Peyer's patch (tissue), 4 donors: Measurements from ENCODE around the gene PLAAT5.

ENCODE experiments used
- POLR2A ChIP-seq, 2 donors: fragments of 450-650 bp; IDR thresholded peaks; one replicate each; pipeline ENCODE4 v1.5.1; 2017; ENCODE audit warnings: antibody characterized with exemption in 2 of 2, mild to moderate bottlenecking in 2 of 2, moderate library complexity in 2 of 2
- TF ChIP-seq, protein P1 (sequence below), 6 experiments: fragments of 450-650 bp in 4 of 6; fragments of 200-600 bp in 2 of 6; sonication (generic) in 1 of 6; IDR thresholded peaks; one replicate each; pipeline ENCODE4 v1.5.1; 2017 to 2019; ENCODE audit warnings: antibody characterized with exemption in 6 of 6, mild to moderate bottlenecking in 3 of 6, moderate library complexity in 1 of 6

DNA sequence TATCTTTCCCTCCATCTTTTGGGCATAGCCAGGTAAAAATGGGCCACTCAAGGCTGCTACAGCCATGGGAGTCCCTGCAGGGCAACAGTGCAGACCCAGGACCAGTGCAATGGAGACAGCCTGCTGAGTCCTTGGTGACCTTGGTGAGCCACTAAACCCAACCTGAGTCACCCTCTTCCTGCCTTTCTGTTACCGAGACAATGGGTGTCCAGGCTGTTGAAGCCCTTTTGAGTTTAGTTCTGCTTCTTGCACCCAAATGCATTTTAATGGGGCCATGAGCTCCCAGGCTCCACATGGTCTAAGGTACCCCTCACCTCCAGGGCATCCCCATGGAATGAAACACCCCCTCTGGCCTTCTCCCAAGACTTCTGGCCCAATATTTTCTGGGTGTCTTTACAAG lies 44.8 kb upstream of the PLAAT5 start:
- TF ChIP-seq POLR2A (IDR thresholded peaks at IDR 0.05) = no peak
- TF ChIP-seq, protein P1, sequence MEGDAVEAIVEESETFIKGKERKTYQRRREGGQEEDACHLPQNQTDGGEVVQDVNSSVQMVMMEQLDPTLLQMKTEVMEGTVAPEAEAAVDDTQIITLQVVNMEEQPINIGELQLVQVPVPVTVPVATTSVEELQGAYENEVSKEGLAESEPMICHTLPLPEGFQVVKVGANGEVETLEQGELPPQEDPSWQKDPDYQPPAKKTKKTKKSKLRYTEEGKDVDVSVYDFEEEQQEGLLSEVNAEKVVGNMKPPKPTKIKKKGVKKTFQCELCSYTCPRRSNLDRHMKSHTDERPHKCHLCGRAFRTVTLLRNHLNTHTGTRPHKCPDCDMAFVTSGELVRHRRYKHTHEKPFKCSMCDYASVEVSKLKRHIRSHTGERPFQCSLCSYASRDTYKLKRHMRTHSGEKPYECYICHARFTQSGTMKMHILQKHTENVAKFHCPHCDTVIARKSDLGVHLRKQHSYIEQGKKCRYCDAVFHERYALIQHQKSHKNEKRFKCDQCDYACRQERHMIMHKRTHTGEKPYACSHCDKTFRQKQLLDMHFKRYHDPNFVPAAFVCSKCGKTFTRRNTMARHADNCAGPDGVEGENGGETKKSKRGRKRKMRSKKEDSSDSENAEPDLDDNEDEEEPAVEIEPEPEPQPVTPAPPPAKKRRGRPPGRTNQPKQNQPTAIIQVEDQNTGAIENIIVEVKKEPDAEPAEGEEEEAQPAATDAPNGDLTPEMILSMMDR (IDR thresholded peaks at IDR 0.05) = no peak
